ENCODE results near the gene TNP1. TPM values are rescaled to one million over a fixed set of nuclear protein-coding genes. Genes with fewer than 3 reads are reported as not detected.

The TNP1 gene
- total RNA-seq, 4 donors from 2014 or later, result not detected

DNA sequence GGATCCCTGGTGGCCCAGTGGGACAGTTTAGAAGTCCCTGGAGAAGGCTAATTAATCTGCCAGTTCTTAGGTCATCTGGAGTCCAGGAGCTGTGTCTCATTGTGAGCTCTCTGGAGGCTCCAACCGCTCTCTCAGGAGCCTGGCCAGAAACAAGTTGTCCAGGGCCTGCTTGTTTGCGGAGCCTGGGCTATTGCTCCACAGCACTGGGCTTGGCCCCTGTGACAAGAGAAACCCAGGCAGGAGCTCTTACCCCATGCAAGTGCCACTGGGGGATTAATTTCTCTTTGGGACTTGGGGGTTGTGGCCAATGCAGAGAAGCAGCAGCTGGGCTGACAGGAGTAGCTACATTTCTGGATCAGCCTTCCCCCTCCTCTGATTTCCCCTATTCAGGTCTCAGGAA is 24.5 kb upstream of the TNP1 start:
- TF ChIP-seq, protein P1, sequence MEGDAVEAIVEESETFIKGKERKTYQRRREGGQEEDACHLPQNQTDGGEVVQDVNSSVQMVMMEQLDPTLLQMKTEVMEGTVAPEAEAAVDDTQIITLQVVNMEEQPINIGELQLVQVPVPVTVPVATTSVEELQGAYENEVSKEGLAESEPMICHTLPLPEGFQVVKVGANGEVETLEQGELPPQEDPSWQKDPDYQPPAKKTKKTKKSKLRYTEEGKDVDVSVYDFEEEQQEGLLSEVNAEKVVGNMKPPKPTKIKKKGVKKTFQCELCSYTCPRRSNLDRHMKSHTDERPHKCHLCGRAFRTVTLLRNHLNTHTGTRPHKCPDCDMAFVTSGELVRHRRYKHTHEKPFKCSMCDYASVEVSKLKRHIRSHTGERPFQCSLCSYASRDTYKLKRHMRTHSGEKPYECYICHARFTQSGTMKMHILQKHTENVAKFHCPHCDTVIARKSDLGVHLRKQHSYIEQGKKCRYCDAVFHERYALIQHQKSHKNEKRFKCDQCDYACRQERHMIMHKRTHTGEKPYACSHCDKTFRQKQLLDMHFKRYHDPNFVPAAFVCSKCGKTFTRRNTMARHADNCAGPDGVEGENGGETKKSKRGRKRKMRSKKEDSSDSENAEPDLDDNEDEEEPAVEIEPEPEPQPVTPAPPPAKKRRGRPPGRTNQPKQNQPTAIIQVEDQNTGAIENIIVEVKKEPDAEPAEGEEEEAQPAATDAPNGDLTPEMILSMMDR (IDR thresholded peaks at IDR 0.05; ENCODE audit: low read depth), result no peak

DNA sequence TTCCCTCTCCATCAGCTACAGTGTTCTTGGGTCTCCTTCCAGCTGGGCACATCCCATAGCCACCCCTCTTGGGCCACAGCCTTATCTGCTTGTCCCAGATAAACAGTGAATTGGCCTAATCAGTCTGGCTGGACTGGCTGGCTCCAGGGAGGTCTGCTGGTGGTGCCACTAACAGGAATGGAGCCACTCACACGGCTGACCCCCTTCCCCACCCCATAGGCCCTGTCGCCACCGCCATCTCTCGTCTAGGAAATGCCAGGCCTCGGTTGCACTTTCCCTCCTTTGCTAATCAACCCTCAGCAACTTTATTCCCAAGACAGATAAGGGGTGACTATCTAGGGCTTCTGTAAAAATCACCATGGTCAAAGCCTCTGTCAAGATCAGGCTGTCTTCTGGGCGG is 23.0 kb upstream of the TNP1 start:
- TF ChIP-seq, protein P1 (IDR thresholded peaks at IDR 0.05; ENCODE audit: low read depth), result no peak

DNA sequence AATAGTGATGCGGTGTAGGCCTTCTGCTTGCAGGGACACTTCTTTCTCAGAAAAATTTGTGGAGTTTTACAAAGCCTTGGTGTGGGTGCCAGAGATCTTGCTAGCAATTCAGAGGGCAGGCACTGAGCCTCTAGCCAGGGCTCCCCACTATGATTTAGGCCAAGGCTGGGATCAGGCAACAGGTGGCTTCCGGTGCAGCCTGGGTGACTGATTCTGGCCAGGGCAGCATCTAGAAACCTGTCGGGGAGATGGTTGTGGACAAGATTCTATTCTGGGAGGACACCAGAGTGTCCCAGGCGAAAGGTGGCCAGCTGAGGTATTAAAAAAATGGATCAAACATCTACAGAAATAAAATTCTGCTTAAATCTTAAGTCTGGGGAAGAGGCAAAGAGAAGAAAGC is 21.5 kb upstream of the TNP1 start:
- TF ChIP-seq, protein P1 (IDR thresholded peaks at IDR 0.05; ENCODE audit: low read depth), result no peak

DNA sequence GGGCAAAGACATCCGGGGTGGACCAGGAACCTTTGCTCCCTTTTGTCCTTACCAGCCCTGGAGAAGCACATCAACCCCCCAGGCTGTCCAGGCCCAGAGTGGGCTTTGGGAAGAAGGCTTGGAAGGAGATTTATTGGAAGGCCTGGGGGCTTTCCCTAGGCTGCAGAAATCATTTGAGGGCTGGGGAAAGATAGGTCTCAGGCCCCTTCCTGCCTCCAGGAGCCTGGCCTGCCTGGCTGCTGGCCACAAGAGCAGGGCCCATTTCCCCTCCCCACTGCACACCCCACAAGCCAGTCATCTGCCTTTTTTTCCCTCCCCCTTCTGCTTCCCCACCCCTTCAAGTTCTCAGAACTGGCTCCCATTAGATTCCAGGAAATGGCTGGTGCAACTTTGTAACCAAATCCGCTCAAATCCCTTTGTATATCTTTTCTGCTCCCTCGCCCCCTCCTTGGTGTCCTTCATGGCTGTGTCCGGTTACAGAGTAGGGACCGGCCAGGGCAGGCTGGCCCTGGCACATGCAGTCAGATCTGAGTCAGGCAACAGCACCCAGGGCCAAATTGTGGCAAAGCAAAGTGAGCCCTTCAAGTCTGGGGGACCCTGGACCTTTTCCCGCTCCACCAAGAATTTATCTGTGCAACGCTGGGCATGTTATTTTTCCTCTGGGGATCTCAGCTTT is 20.8 kb upstream of the TNP1 start:
- TF ChIP-seq, protein P1 (IDR thresholded peaks at IDR 0.05; ENCODE audit: low read depth), result no peak

GRCh38 chr2:216879727-216880508 is 20.1 kb upstream of the TNP1 start:
- TF ChIP-seq, protein P1 (IDR thresholded peaks at IDR 0.05; ENCODE audit: low read depth), result no peak

DNA sequence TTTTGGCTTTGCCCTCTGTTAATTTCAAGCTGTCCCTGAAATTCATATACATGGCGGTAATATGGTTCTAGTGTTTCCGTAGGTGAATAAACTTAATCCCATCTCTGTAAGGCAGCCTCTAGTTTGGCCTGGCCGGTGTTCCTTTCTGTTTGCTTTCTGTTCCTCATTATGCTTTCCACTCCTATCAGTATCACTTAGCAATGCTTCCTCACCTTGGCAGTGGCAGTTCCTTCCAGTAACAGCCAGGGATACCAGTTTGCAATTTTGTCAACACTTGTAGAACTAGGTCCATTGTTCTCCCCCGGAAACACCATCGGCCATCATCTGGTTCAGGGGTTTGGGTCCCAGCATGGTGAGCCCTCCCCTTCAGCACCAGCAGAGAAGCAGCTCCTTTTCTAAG is 18.2 kb upstream of the TNP1 start:
- TF ChIP-seq, protein P1 (IDR thresholded peaks at IDR 0.05; ENCODE audit: low read depth), result no peak

DNA sequence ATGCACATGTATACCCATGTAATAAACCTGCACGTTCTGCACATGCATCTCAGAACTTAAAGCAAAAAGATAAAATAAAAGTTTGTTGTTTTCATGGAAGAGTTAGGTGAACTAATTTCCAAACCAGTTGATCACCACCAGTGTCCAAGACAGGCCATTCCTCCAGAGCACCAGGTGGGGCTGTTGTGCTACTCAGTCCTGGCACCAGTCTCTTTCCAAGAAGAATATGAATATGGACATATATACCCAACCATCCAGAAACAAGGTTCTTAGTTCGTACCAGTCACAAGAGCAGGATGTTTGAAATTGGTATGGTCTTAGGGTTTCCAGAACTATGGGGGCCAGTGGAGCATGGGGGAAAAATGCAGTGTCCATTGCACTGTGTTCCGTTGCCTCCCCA is 17.2 kb upstream of the TNP1 start:
- TF ChIP-seq, protein P1 (IDR thresholded peaks at IDR 0.05; ENCODE audit: low read depth), result no peak

Measured in subcutaneous adipose tissue (tissue), 4 donors.